ENCODE data around the gene CD300H. TPM values are rescaled to one million over a fixed set of nuclear protein-coding genes. Genes with fewer than 3 reads are reported as not detected.
"Not testable (repeated sequence)": the region's sequence is repeated elsewhere in the genome, so short reads cannot be mapped to it uniquely, and the experiment has no call there.

Gene CD300H
- total RNA-seq, 1 experiment from 2014 or later: not detected

- TF ChIP-seq SIN3A (IDR thresholded peaks at IDR 0.05; ENCODE audit: borderline replicate concordance, insufficient read depth, low read depth, low read length) (no peak), CTCF (IDR thresholded peaks at IDR 0.05) (no peak), POLR2AphosphoS5 (IDR thresholded peaks at IDR 0.05; ENCODE audit: low read depth, low read length) (no peak), REST (IDR thresholded peaks at IDR 0.05; ENCODE audit: insufficient read depth in 1 of 2, low read depth in 2 of 2, low read length in 1 of 2) (no peak)
- H3K36me3 ChIP-seq (ENCODE audit: control insufficient read depth, insufficient read depth, low read length): no peaks in the 10 kb centered on the region
- DNase-seq (ENCODE audit: low read depth, low spot score) (no peak), ATAC-seq (no peak)
- ChIA-PET CTCF (no interaction called here), POLR2A (interaction anchor here (0.5 kb wide), 1 partner anchor 110 kb away, joined by 7 read pairs; no protein-coding TSS in a partner anchor)
- peaks cover 4% of the 10 kb centered on the region for H3K27me3 ChIP-seq (ENCODE audit: control insufficient read depth, insufficient read depth, low read length)
- in situ Hi-C loops (cut with HindIII; ENCODE audit: low pct_unique_long_range_greater_than_20kb, low sequenced_read_pairs): no loop called here
- H3K4me3 ChIP-seq (ENCODE audit: low read depth in 2 of 2, low read length in 2 of 2): no peak overlapping the region
- H3K4me1 ChIP-seq (ENCODE audit: control insufficient read depth, insufficient read depth, low read length): no peaks in the 10 kb centered on the region
- no peak overlapping the region for H3K27ac ChIP-seq (ENCODE audit: low read length)
- intact Hi-C loops (cut with micrococcal nuclease; ENCODE audit: unreplicated experiment): no loop called here
- no TSS peak for BruUV-seq (replicated peaks)
- no peaks in the 10 kb centered on the region for H3K9me3 ChIP-seq (ENCODE audit: control insufficient read depth, insufficient read depth, low read depth, low read length)
These were observed 46.4 kb downstream of the CD300H start for GRCh38 chr17:74520790-74521480.

- no peak for DNase-seq (ENCODE audit: low read depth, low spot score)
- no peaks in the 10 kb centered on the region for H3K9me3 ChIP-seq (ENCODE audit: control insufficient read depth, insufficient read depth, low read depth, low read length)
- peaks cover 2% of the 10 kb centered on the region; the same call in 1 of the 2 replicates for H3K27me3 ChIP-seq (ENCODE audit: control insufficient read depth, insufficient read depth, low read length)
- no peaks in the 10 kb centered on the region for H3K4me1 ChIP-seq (ENCODE audit: control insufficient read depth, insufficient read depth, low read length)
- no peak for ATAC-seq
- CTCF ChIA-PET: no interaction called here
- POLR2A ChIA-PET: no interaction called here
- no TSS peak for BruUV-seq (replicated peaks)
- no peak overlapping the region for H3K4me3 ChIP-seq (ENCODE audit: low read depth in 2 of 2, low read length in 2 of 2)
- intact Hi-C loops (cut with micrococcal nuclease; ENCODE audit: unreplicated experiment) (no loop called here), in situ Hi-C loops (cut with HindIII; ENCODE audit: low pct_unique_long_range_greater_than_20kb, low sequenced_read_pairs) (no loop called here)
- no peak overlapping the region for H3K27ac ChIP-seq (ENCODE audit: low read length)
- H3K36me3 ChIP-seq (ENCODE audit: control insufficient read depth, insufficient read depth, low read length): no peaks in the 10 kb centered on the region
- TF ChIP-seq SIN3A (IDR thresholded peaks at IDR 0.05; ENCODE audit: borderline replicate concordance, insufficient read depth, low read depth, low read length): no peak
- TF ChIP-seq REST (IDR thresholded peaks at IDR 0.05; ENCODE audit: insufficient read depth in 1 of 2, low read depth in 2 of 2, low read length in 1 of 2): no peak
- TF ChIP-seq TCF7L2 (IDR thresholded peaks at IDR 0.05; ENCODE audit: low read depth, low read length): no peak
- no peak for TF ChIP-seq CTCF (IDR thresholded peaks at IDR 0.05)
- TF ChIP-seq POLR2AphosphoS5 (IDR thresholded peaks at IDR 0.05; ENCODE audit: low read depth, low read length): no peak
These were observed 47.3 kb downstream of the CD300H start for GRCh38 chr17:74520016-74520434.

DNA sequence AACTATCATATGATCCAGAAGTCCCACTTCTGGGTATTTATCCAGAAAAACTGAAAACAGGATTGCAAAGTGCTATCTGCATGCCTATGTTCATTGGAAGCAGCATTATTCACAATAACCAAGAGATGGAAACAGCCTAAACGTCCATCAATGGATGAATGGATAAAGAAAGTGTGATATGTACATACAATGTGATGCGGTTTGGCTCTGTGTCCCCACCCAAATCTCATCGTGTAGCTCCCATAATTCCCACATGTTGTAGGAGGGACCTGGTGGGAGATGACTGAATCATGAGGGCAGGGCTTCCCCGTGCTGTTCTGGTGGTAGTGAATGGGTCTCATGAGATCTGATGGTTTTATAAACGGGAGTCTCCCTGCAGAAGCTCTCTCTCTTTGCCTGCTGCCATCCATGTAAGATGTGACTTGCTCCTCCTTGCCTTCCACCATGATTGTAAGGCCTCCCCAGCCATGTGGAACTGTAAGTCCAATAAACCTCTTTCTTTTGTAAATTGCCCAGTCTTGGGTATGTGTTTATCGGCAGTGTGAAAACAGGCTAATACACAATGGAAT is 48.8 kb downstream of the CD300H start:
- in situ Hi-C loops (cut with HindIII; ENCODE audit: low pct_unique_long_range_greater_than_20kb, low sequenced_read_pairs); H3K27me3 ChIP-seq (ENCODE audit: control insufficient read depth, insufficient read depth, low read length); H3K9me3 ChIP-seq (ENCODE audit: control insufficient read depth, insufficient read depth, low read depth, low read length); H3K27ac ChIP-seq (ENCODE audit: low read length); intact Hi-C loops (cut with micrococcal nuclease; ENCODE audit: unreplicated experiment); POLR2A ChIA-PET; H3K4me1 ChIP-seq (ENCODE audit: control insufficient read depth, insufficient read depth, low read length); BruUV-seq (replicated peaks); ATAC-seq; H3K36me3 ChIP-seq (ENCODE audit: control insufficient read depth, insufficient read depth, low read length); DNase-seq (ENCODE audit: low read depth, low spot score); H3K4me3 ChIP-seq (ENCODE audit: low read depth in 2 of 2, low read length in 2 of 2): not testable (repeated sequence)
- CTCF ChIA-PET: interaction anchor here (0.6 kb wide), 1 partner anchor 89 kb away, joined by 3 read pairs; no protein-coding TSS in a partner anchor
